HepG2 (cell line): Measurements from ENCODE around the gene RYK.

Experiments used
- CTCF ChIP-seq: sonication (generic); formaldehyde crosslinking; IDR thresholded peaks from 2 replicates; pipeline ENCODE4 v1.5.0; 2020; ENCODE audit warnings: mild to moderate bottlenecking, missing genetic modification reagents, moderate library complexity
- JUN ChIP-seq: sonication (generic); formaldehyde crosslinking; IDR thresholded peaks from 2 replicates; pipeline ENCODE4 v1.4.0; 2020; ENCODE audit warnings: mild to moderate bottlenecking, missing genetic modification reagents
- MTF1 ChIP-seq: sonication (generic); formaldehyde crosslinking; IDR thresholded peaks from 2 replicates; pipeline ENCODE4 v1.5.0; 2020; ENCODE audit warnings: missing genetic modification reagents
- NR1H2 ChIP-seq: sonication (generic); formaldehyde crosslinking; IDR thresholded peaks from 2 replicates; pipeline ENCODE4 v1.8.1; 2022; ENCODE audit warnings: low read depth, missing genetic modification reagents, borderline replicate concordance
- POLR2A ChIP-seq, 2 experiments: IDR thresholded peaks; 2 replicates each; pipeline ENCODE4 v1.6.1; 2011; ENCODE audit warnings: low read depth in 2 of 2, low read length in 2 of 2, mild to moderate bottlenecking in 1 of 2, moderate library complexity in 1 of 2; ENCODE audit not compliant: insufficient read depth in 1 of 2
- POLR2AphosphoS5 ChIP-seq: IDR thresholded peaks from 2 replicates; pipeline ENCODE4 v1.6.1; 2012; ENCODE audit warnings: low read depth, low read length
- ZBTB40 ChIP-seq, 2 experiments: fragments of 450-650 bp in 1 of 2; sonication (generic) in 1 of 2; formaldehyde crosslinking in 1 of 2; IDR thresholded peaks; 2 replicates each; pipeline versions ENCODE4 v1.6.1 to v1.8.0; 2016 to 2022; ENCODE audit warnings: antibody characterized with exemption in 1 of 2, mild to moderate bottlenecking in 1 of 2, missing genetic modification reagents in 1 of 2
- ZNF274 ChIP-seq: sonication (generic); formaldehyde crosslinking; IDR thresholded peaks from 2 replicates; pipeline ENCODE4 v1.5.1; 2020; ENCODE audit warnings: mild to moderate bottlenecking, missing genetic modification reagents
- ZNF672 ChIP-seq: sonication (generic); formaldehyde crosslinking; IDR thresholded peaks from 2 replicates; pipeline ENCODE4 v1.8.1; 2022; ENCODE audit warnings: missing genetic modification reagents

- TF ChIP-seq POLR2A (IDR thresholded peaks at IDR 0.05; ENCODE audit: insufficient read depth in 1 of 2, low read depth in 2 of 2, low read length in 2 of 2) (no peak), POLR2AphosphoS5 (no peak), NR1H2 (no peak), ZNF672 (CRISPR knock-in tag) (no peak), ZNF274 (CRISPR knock-in tag) (no peak), CTCF (CRISPR knock-in tag) (no peak), JUN (CRISPR knock-in tag) (no peak), ZBTB40 (IDR thresholded peaks at IDR 0.05) (no peak), ZBTB40 (CRISPR knock-in tag; IDR thresholded peaks at IDR 0.05) (no peak), MTF1 (no peak)
Measured at GRCh38 chr3:134198414-134198813, 52.2 kb downstream of the RYK start.
